Nephron progenitor cell (in vitro differentiated cells): Measurements from ENCODE around the gene SPDYA.

Experiments
- DNase-seq: peaks from one replicate; pipeline ENCODE4 v3.0.0; 2021
- H3K27ac Mint-ChIP-seq: 2 replicates; pipeline ENCODE4 v1.8.0; 2021; ENCODE audit warnings: mild to moderate bottlenecking, moderate library complexity, mixed read lengths
- H3K27me3 Mint-ChIP-seq: 2 replicates; pipeline ENCODE4 v1.8.0; 2021; ENCODE audit warnings: mild to moderate bottlenecking, low read depth, mixed read lengths; ENCODE audit not compliant: poor library complexity
- H3K36me3 Mint-ChIP-seq: 2 replicates; pipeline ENCODE4 v1.8.0; 2021; ENCODE audit warnings: low read depth, mixed read lengths
- H3K4me1 Mint-ChIP-seq: 2 replicates; pipeline ENCODE4 v1.8.0; 2021; ENCODE audit warnings: mixed read lengths
- H3K4me3 Mint-ChIP-seq: 2 replicates; pipeline ENCODE4 v1.8.0; 2021; ENCODE audit warnings: mild to moderate bottlenecking, moderate library complexity, mixed read lengths
- H3K9me3 Mint-ChIP-seq: 2 replicates; pipeline ENCODE4 v1.8.0; 2021; ENCODE audit warnings: mild to moderate bottlenecking, moderate library complexity, mixed read lengths
- CTCF ChIP-seq: fragments of 200-600 bp; sonication (generic); IDR thresholded peaks from 2 replicates; pipeline ENCODE4 v1.5.0; 2021; ENCODE audit warnings: antibody characterized with exemption

The SPDYA gene

GRCh38 chr2:28880193-28880592, 69.6 kb downstream of the SPDYA start:
- TF ChIP-seq CTCF = no peak
- H3K4me3 Mint-ChIP-seq = no peak overlapping the region

GRCh38 chr2:28893488-28893887, 82.9 kb downstream of the SPDYA start:
- no peak for DNase-seq
- peaks cover 7% of the 10 kb centered on the region for H3K9me3 Mint-ChIP-seq
- H3K27ac Mint-ChIP-seq = no peak overlapping the region
- no peak for TF ChIP-seq CTCF
- no peak overlapping the region for H3K4me3 Mint-ChIP-seq
- no peaks in the 10 kb centered on the region for H3K36me3 Mint-ChIP-seq
- H3K4me1 Mint-ChIP-seq = peaks cover 31% of the 10 kb centered on the region
- H3K27me3 Mint-ChIP-seq = peaks cover 14% of the 10 kb centered on the region

More at GRCh38 chr2:28880193-28880592, 69.6 kb downstream of the SPDYA start:
- DNase-seq = no peak
- Mint-ChIP-seq H3K27ac (no peak overlapping the region), H3K36me3 (no peaks in the 10 kb centered on the region), H3K27me3 (peaks cover 73% of the 10 kb centered on the region), H3K4me1 (no peaks in the 10 kb centered on the region), H3K9me3 (no peaks in the 10 kb centered on the region)

GRCh38 chr2:28894470-28895188, 84.0 kb downstream of the SPDYA start, which contains the start of gene WDR43:
WDR43 (plus strand) TSS chr2:28894667; CDS start chr2:28894699, 32 bp downstream.
- Mint-ChIP-seq H3K27me3 (peaks cover 9% of the 10 kb centered on the region), H3K4me1 (peaks cover 39% of the 10 kb centered on the region), H3K9me3 (peaks cover 7% of the 10 kb centered on the region), H3K36me3 (no peaks in the 10 kb centered on the region), H3K4me3 (peak within 1 kb of the TSS; percentile 98), H3K27ac (peak within 1 kb of the TSS; percentile 96)
- no peak for TF ChIP-seq CTCF
- DNase-seq = peak; percentile 97

- Mint-ChIP-seq H3K4me3 (peak overlapping the region; percentile 98), H3K9me3 (peaks cover 7% of the 10 kb centered on the region), H3K36me3 (no peaks in the 10 kb centered on the region), H3K4me1 (peaks cover 39% of the 10 kb centered on the region), H3K27me3 (peaks cover 8% of the 10 kb centered on the region), H3K27ac (peak overlapping the region; percentile 96)
- TF ChIP-seq CTCF = no peak
- no peak for DNase-seq
Observed at GRCh38 chr2:28895189-28895893, 84.7 kb downstream of the SPDYA start.

GRCh38 chr2:28896906-28897305, 86.3 kb downstream of the SPDYA start:
- H3K4me3 Mint-ChIP-seq = peak overlapping the region; percentile 98
- H3K4me1 Mint-ChIP-seq = peaks cover 45% of the 10 kb centered on the region
- no peak for TF ChIP-seq CTCF
- H3K36me3 Mint-ChIP-seq = no peaks in the 10 kb centered on the region
- peaks cover 7% of the 10 kb centered on the region for H3K9me3 Mint-ChIP-seq
- peaks cover 8% of the 10 kb centered on the region for H3K27me3 Mint-ChIP-seq
- H3K27ac Mint-ChIP-seq = no peak overlapping the region
- no peak for DNase-seq
